Activated CD4-positive, alpha-beta T cell treated with anti-CD3 and anti-CD28 coated beads, Interleukin-2, amount 10 ng/mL, durations not matched to agents 7 days and 5 days (primary cell): ENCODE data around the gene INO80E. TPM values are rescaled to one million over a fixed set of nuclear protein-coding genes. Genes with fewer than 3 reads are reported as not detected.

Experiments used
- CTCF ChIA-PET: fragments of 350-600 bp; sonication (Branson Sonifier 250); formaldehyde crosslinking; loops from one replicate; lab custom pipeline; 2021; ENCODE audit warnings: antibody characterized with exemption; lab: Charles Lee
- POLR2A ChIA-PET: fragments of 350-600 bp; sonication (Branson Sonifier 250); formaldehyde crosslinking; loops from one replicate; lab custom pipeline; 2021; ENCODE audit warnings: antibody characterized with exemption; lab: Charles Lee
- DNase-seq: peaks from one replicate; pipeline ENCODE4 v3.0.0-alpha.2; 2020
- H3K27ac Mint-ChIP-seq: one replicate; pipeline ENCODE4 v1.8.0; 2021; ENCODE audit warnings: mild to moderate bottlenecking, moderate library complexity, mixed read lengths
- H3K27me3 Mint-ChIP-seq: one replicate; pipeline ENCODE4 v1.8.0; 2021; ENCODE audit warnings: mixed read lengths
- H3K36me3 Mint-ChIP-seq: one replicate; pipeline ENCODE4 v1.8.0; 2021; ENCODE audit warnings: low read depth, mixed read lengths
- H3K4me1 Mint-ChIP-seq: one replicate; pipeline ENCODE4 v1.8.0; 2021; ENCODE audit warnings: mixed read lengths
- H3K4me3 Mint-ChIP-seq: one replicate; pipeline ENCODE4 v1.8.0; 2021; ENCODE audit warnings: mild to moderate bottlenecking, moderate library complexity, mixed read lengths
- H3K9me3 Mint-ChIP-seq: one replicate; pipeline ENCODE4 v1.8.0; 2021; ENCODE audit warnings: mixed read lengths
- total RNA-seq, 2 experiments: library from RNA; stranded (reverse); gene quantifications; one replicate each; pipeline ENCODE4 v1.2.3, GENCODE V29; 2021

INO80E gene
- total RNA-seq, 2 experiments from 2014 or later, result 113 to 134 TPM

DNA sequence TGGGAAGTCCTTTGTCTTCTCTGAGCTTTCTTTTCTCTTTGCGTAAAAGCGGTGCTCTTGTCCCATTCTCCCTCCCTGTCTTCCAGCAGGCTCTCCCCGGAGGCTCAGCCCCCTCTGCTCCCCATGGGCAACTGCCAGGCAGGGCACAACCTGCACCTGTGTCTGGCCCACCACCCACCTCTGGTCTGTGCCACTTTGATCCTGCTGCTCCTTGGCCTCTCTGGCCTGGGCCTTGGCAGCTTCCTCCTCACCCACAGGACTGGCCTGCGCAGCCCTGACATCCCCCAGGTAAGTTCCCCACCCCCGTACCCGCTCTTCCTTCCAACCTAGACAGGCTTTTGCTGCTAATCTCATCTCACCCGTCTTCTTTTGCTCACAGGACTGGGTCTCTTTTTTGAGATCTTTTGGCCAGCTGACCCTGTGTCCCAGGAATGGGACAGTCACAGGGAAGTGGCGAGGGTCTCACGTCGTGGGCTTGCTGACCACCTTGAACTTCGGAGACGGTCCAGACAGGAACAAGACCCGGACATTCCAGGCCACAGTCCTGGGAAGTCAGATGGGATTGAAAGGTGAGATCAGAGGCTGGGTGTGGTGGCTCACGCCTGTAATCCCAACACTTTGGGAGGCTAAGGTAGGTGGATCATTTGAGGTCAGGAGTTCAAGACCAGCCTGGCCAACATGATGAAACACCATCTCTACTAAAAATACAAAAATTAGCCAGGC, 32.9 kb upstream of the INO80E start:
- H3K9me3 Mint-ChIP-seq, result no peaks in the 10 kb centered on the region
- no peaks in the 10 kb centered on the region for H3K27me3 Mint-ChIP-seq
- peaks cover 7% of the 10 kb centered on the region for H3K36me3 Mint-ChIP-seq
- ChIA-PET CTCF (interaction anchor here (3.3 kb wide), 1 partner anchor 10 kb away, joined by 26 read pairs; the partner anchor contains the start of gene TAOK2), POLR2A (interaction anchor here (0.9 kb wide), 1 partner anchor 10 kb away, joined by 3 read pairs; the partner anchor contains the start of gene TAOK2)
- H3K4me3 Mint-ChIP-seq, result peak overlapping the region; percentile 88
- DNase-seq, result no peak
- peaks cover 19% of the 10 kb centered on the region for H3K4me1 Mint-ChIP-seq
- peak overlapping the region; percentile 91 for H3K27ac Mint-ChIP-seq

GRCh38 chr16:29968205-29968604, 27.8 kb upstream of the INO80E start:
- POLR2A ChIA-PET, result no interaction called here
- DNase-seq, result no peak
- CTCF ChIA-PET, result no interaction called here
- Mint-ChIP-seq H3K9me3 (peaks cover 1% of the 10 kb centered on the region), H3K27me3 (no peaks in the 10 kb centered on the region), H3K4me3 (no peak overlapping the region), H3K36me3 (peaks cover 26% of the 10 kb centered on the region), H3K4me1 (peaks cover 9% of the 10 kb centered on the region), H3K27ac (no peak overlapping the region)

GRCh38 chr16:29971304-29971703, 24.7 kb upstream of the INO80E start:
- ChIA-PET CTCF (interaction anchor here (1.6 kb wide), 1 partner anchor 11 kb away, joined by 4 read pairs; no protein-coding TSS in a partner anchor), POLR2A (no interaction called here)
- Mint-ChIP-seq H3K9me3 (peaks cover 4% of the 10 kb centered on the region), H3K4me1 (peaks cover 25% of the 10 kb centered on the region), H3K27ac (no peak overlapping the region), H3K27me3 (no peaks in the 10 kb centered on the region), H3K36me3 (peaks cover 26% of the 10 kb centered on the region), H3K4me3 (no peak overlapping the region)
- no peak for DNase-seq

- Mint-ChIP-seq H3K4me3 (peak overlapping the region; percentile 87), H3K27me3 (no peaks in the 10 kb centered on the region), H3K36me3 (peaks cover 26% of the 10 kb centered on the region), H3K4me1 (peaks cover 35% of the 10 kb centered on the region), H3K9me3 (peaks cover 4% of the 10 kb centered on the region), H3K27ac (peak overlapping the region; percentile 88)
- ChIA-PET POLR2A (interaction anchor here (0.6 kb wide), 1 partner anchor 11 kb away, joined by 6 read pairs; the partner anchor contains the start of gene TMEM219), CTCF (interaction anchor here (0.7 to 3.2 kb wide), 9 partner anchors 9 to 165 kb away, joined by 3 to 26 read pairs (median 4); partner anchors contain the start of genes CDIPT and TMEM219)
- DNase-seq, result no peak
Observed at GRCh38 chr16:29972500-29972899, 23.5 kb upstream of the INO80E start.

DNA sequence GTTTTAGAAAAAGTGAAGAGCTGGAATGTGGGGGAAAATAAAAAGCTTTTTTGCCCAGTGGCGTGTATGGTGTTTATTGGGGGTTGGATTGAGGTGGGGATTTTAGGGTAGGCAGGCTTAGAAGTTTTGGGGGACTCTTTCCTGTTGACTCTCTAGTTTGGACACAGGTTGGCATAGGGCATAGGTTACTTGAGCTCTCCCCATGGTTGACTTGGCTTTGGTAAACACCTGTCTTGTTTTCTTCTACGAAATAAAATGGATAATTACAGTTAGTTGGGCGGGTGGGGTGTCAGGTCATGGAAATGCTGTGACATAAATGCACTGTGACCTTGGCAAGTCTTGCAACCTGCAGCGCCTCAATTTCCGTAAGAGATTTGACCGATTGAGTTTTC, 23.1 kb upstream of the INO80E start:
- no peak for DNase-seq
- H3K4me3 Mint-ChIP-seq, result peak overlapping the region; percentile 87
- peaks cover 35% of the 10 kb centered on the region for H3K4me1 Mint-ChIP-seq
- POLR2A ChIA-PET, result interaction anchor here (0.6 to 1.0 kb wide), 4 partner anchors 10 to 165 kb away, joined by 3 to 6 read pairs (median 4); partner anchors contain the start of gene TMEM219
- H3K27ac Mint-ChIP-seq, result peak overlapping the region; percentile 88
- H3K27me3 Mint-ChIP-seq, result no peaks in the 10 kb centered on the region
- H3K9me3 Mint-ChIP-seq, result peaks cover 4% of the 10 kb centered on the region
- CTCF ChIA-PET, result interaction anchor here (0.7 to 3.2 kb wide), 18 partner anchors 9 to 282 kb away, joined by 3 to 26 read pairs (median 3); partner anchors contain the start of genes ALDOA, CDIPT, HIRIP3 and TMEM219
- H3K36me3 Mint-ChIP-seq, result peaks cover 26% of the 10 kb centered on the region

GRCh38 chr16:29973384-29974246, 22.4 kb upstream of the INO80E start, which contains the start of gene TAOK2:
Gene TAOK2 (plus strand): TSS chr16:29973868. CDS start chr16:29977773, 3,905 bp downstream.
- Mint-ChIP-seq H3K27ac (peak within 1 kb of the TSS; percentile 92), H3K4me1 (peaks cover 35% of the 10 kb centered on the region), H3K27me3 (no peaks in the 10 kb centered on the region), H3K9me3 (peaks cover 4% of the 10 kb centered on the region), H3K4me3 (peak within 1 kb of the TSS; percentile 87), H3K36me3 (peaks cover 24% of the 10 kb centered on the region)
- peak; percentile 96 for DNase-seq
- CTCF ChIA-PET, result interaction anchor here (0.7 to 3.2 kb wide), 16 partner anchors 10 to 282 kb away, joined by 3 to 26 read pairs (median 3); partner anchors contain the start of genes ALDOA, HIRIP3 and TMEM219
- POLR2A ChIA-PET, result interaction anchor here (0.9 to 1.0 kb wide), 3 partner anchors 11 to 165 kb away, joined by 3 to 5 read pairs (median 3); partner anchors contain the start of gene TMEM219

GRCh38 chr16:29974291-29975133, 21.5 kb upstream of the INO80E start:
- ChIA-PET CTCF (interaction anchor here (1.0 to 3.2 kb wide), 9 partner anchors 11 to 283 kb away, joined by 3 to 26 read pairs (median 3); partner anchors contain the start of gene TMEM219), POLR2A (interaction anchor here (0.6 kb wide), 1 partner anchor 29 kb away, joined by 3 read pairs; no protein-coding TSS in a partner anchor)
- Mint-ChIP-seq H3K27me3 (no peaks in the 10 kb centered on the region), H3K4me3 (peak overlapping the region; percentile 87), H3K4me1 (peaks cover 35% of the 10 kb centered on the region), H3K36me3 (peaks cover 22% of the 10 kb centered on the region), H3K9me3 (peaks cover 4% of the 10 kb centered on the region), H3K27ac (peak overlapping the region; percentile 82)
- peak; percentile 26 for DNase-seq

DNA sequence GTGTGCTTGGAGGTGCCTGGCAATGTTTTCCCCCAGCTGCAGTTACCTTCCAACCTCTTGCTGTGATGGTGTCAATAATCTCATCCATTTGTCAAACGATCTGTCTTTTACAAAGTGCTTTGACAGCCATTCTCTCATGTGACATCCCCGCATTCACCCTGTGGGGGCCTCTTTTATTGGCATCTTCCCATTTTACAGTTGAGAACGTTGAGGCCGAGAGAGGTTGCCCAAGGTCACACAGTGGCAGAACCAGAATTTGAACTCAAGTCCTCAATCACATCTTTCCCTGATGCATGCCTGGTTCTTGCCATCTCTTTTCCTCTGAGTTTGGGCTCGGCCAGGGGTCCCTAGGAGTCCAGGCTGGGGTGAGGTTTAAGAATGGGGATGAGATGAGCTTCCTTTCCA, 20.9 kb upstream of the INO80E start:
- Mint-ChIP-seq H3K27me3 (no peaks in the 10 kb centered on the region), H3K36me3 (peaks cover 25% of the 10 kb centered on the region), H3K9me3 (peaks cover 4% of the 10 kb centered on the region), H3K27ac (peak overlapping the region; percentile 82), H3K4me1 (peaks cover 35% of the 10 kb centered on the region), H3K4me3 (peak overlapping the region; percentile 87)
- no peak for DNase-seq
- ChIA-PET CTCF (interaction anchor here (0.9 to 1.7 kb wide), 6 partner anchors 14 to 190 kb away, joined by 3 to 5 read pairs (median 3); partner anchors contain the start of gene TMEM219), POLR2A (interaction anchor here (0.6 kb wide), 1 partner anchor 29 kb away, joined by 3 read pairs; no protein-coding TSS in a partner anchor)

GRCh38 chr16:29975811-29976511, 20.1 kb upstream of the INO80E start:
- ChIA-PET POLR2A (no interaction called here), CTCF (interaction anchor here (0.8 to 1.7 kb wide), 4 partner anchors 15 to 191 kb away, joined by 3 to 5 read pairs (median 3); partner anchors contain the start of gene TMEM219)
- Mint-ChIP-seq H3K4me1 (peaks cover 35% of the 10 kb centered on the region), H3K9me3 (peaks cover 4% of the 10 kb centered on the region), H3K36me3 (peaks cover 31% of the 10 kb centered on the region), H3K27ac (peak overlapping the region; percentile 47), H3K4me3 (peak overlapping the region; percentile 87), H3K27me3 (no peaks in the 10 kb centered on the region)
- no peak for DNase-seq

- ChIA-PET CTCF (interaction anchor here (0.8 to 1.3 kb wide), 3 partner anchors 11 to 128 kb away, joined by 3 read pairs; no protein-coding TSS in a partner anchor), POLR2A (no interaction called here)
- Mint-ChIP-seq H3K4me1 (peaks cover 35% of the 10 kb centered on the region), H3K36me3 (peaks cover 30% of the 10 kb centered on the region), H3K4me3 (no peak overlapping the region), H3K27ac (no peak overlapping the region), H3K9me3 (peaks cover 4% of the 10 kb centered on the region), H3K27me3 (no peaks in the 10 kb centered on the region)
- DNase-seq, result no peak
Observed at GRCh38 chr16:29977063-29977825, 18.8 kb upstream of the INO80E start.
